NB4 (cell line): ENCODE results near the gene JAKMIP1.

Experiments
- DNase-seq: peaks from one replicate; pipeline ENCODE4 v3.0.0; 2010; ENCODE audit warnings: low read depth
- H3K4me3 ChIP-seq: one replicate; pipeline ENCODE4 v1.5.1; 2011; ENCODE audit warnings: mild to moderate bottlenecking, low read depth, low read length, moderate library complexity
- CTCF ChIP-seq: IDR thresholded peaks from one replicate; pipeline ENCODE4 v1.5.1; 2012; ENCODE audit warnings: low read depth, low read length
- MYC ChIP-seq: IDR thresholded peaks from 2 replicates; pipeline ENCODE4 v1.6.1; 2011; ENCODE audit warnings: low read depth, low read length
- POLR2A ChIP-seq: IDR thresholded peaks from 2 replicates; pipeline ENCODE4 v1.6.1; 2011; ENCODE audit warnings: mild to moderate bottlenecking; ENCODE audit not compliant: insufficient read length; ENCODE audit errors: extremely low read depth
- TF ChIP-seq, protein P1 (sequence below): IDR thresholded peaks from 2 replicates; pipeline ENCODE4 v1.6.1; 2011; ENCODE audit warnings: low read depth, low read length

The JAKMIP1 gene

GRCh38 chr4:6105311-6105911, 94.9 kb downstream of the JAKMIP1 start:
- DNase-seq, result no peak
- H3K4me3 ChIP-seq, result no peak overlapping the region
- TF ChIP-seq POLR2A, result no peak
- TF ChIP-seq CTCF, result no peak
- TF ChIP-seq, protein P1, sequence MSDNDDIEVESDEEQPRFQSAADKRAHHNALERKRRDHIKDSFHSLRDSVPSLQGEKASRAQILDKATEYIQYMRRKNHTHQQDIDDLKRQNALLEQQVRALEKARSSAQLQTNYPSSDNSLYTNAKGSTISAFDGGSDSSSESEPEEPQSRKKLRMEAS, result no peak
- TF ChIP-seq MYC, result no peak

GRCh38 chr4:6104541-6105130, 95.7 kb downstream of the JAKMIP1 start:
- no peak overlapping the region for H3K4me3 ChIP-seq
- TF ChIP-seq MYC (no peak), POLR2A (no peak), CTCF (no peak)
- TF ChIP-seq, protein P1, result no peak
- DNase-seq, result no peak

GRCh38 chr4:6097581-6097980, 102.8 kb downstream of the JAKMIP1 start:
- no peak overlapping the region for H3K4me3 ChIP-seq
- DNase-seq, result no peak
- TF ChIP-seq CTCF (no peak), POLR2A (no peak), MYC (no peak)
- TF ChIP-seq, protein P1, result no peak

GRCh38 chr4:6095897-6096296, 104.5 kb downstream of the JAKMIP1 start:
- DNase-seq, result no peak
- TF ChIP-seq POLR2A, result no peak
- TF ChIP-seq, protein P1, result no peak
- no peak for TF ChIP-seq MYC
- no peak for TF ChIP-seq CTCF
- H3K4me3 ChIP-seq, result no peak overlapping the region

DNA sequence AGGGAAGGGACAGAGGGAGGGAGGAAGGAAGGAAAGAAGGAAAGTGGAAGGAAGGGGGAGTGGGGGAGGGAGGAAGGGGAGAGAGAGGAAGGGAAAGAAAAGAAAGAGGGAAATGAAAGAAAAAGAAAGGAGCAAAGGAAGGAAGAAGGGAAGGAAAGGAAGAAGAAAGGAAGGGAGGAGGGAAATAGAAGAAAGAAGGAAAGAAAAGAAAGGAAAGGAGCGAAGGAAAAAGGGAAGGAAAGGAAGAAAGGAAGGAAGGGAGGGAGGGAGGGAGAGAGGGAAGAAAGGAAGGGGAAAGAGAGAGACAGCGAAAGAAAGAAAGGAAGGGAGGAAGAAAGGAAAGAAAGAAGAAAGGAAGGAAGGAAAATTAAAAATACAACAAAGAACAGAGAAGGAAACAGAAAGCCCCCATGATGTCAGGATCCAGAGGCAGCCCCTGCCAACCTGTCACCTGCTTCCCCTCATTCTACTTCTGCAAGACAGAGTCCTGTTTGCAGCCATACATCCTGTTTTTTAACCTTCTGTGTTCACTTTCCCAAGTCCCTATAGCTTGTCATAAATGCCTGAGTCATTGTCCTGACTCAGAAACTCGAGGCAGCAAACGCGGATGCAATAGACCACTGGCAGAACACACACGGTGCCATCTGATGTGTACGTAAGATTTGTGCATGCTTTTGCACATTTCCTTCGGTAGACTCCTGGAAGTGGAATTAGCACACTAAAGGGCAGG, 105.2 kb downstream of the JAKMIP1 start:
- H3K4me3 ChIP-seq, result no peak overlapping the region
- TF ChIP-seq POLR2A, result no peak
- no peak for TF ChIP-seq MYC
- TF ChIP-seq CTCF, result no peak
- TF ChIP-seq, protein P1, result no peak
- peak; percentile 46 for DNase-seq
